ENCODE results near the gene MAJIN. TPM values are rescaled to one million over a fixed set of nuclear protein-coding genes. Genes with fewer than 3 reads are reported as not detected.

The MAJIN gene
- total and polyA plus RNA-seq, 4 donors = 0.09 to 0.31 TPM; not detected in 2

DNA sequence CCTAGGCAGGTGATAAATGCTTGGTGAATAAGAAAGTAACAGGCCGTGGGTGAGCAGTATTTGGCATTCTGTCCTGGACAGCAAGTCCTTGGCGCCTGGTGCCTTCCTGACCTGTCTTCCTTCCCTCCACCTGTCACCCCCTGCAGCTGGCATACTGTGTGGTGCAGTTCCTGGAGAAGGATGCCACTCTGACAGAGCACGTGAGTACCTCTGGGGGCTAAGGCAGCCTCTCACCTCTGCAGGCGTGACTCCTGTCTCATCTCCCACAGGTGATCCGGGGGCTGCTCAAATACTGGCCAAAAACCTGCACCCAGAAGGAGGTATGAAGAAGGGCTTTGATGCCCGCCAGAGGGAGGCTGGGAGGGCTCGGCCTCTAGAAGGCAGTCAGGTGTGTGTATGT, 40.6 kb downstream of the MAJIN start:
- no peak for DNase-seq (ENCODE audit: low spot score)
- Histone ChIP-seq H3K9ac (ENCODE audit: low read depth in 1 of 2, low read length in 2 of 2) (no peak overlapping the region), H3K36me3 (ENCODE audit: control insufficient read depth in 4 of 4, insufficient read depth in 3 of 4, low read depth in 1 of 4, low read length in 3 of 4) (peaks cover 5 to 49% (median 20%) of the 10 kb centered on the region in 4 donors), H3K27me3 (ENCODE audit: control insufficient read depth in 4 of 4, insufficient read depth in 4 of 4, low read length in 3 of 4) (no peaks in the 10 kb centered on the region), H3K27ac (ENCODE audit: low read depth in 1 of 2, low read length in 2 of 2) (no peak overlapping the region), H3K9me3 (ENCODE audit: control insufficient read depth in 4 of 4, low read length in 3 of 4) (no peaks in the 10 kb centered on the region), H3K4me3 (ENCODE audit: low read depth in 1 of 3, low read length in 3 of 3) (no peak overlapping the region), H3K4me1 (ENCODE audit: control insufficient read depth in 4 of 4, insufficient read depth in 4 of 4, low read length in 3 of 4) (no peaks in the 10 kb centered on the region)
- WGBS = 97% methylated on average over 7 of the region's 7 CpGs
- TF ChIP-seq RAD21 (IDR thresholded peaks at IDR 0.05) (no peak), GABPA (IDR thresholded peaks at IDR 0.05 in 1 of 2, conservative IDR thresholded peaks at IDR 0.05 in 1 of 2) (no peak), REST (IDR thresholded peaks at IDR 0.05) (no peak), RXRA (IDR thresholded peaks at IDR 0.05) (no peak), SP1 (IDR thresholded peaks at IDR 0.05) (no peak), FOXA1 (IDR thresholded peaks at IDR 0.05) (no peak), MAX (IDR thresholded peaks at IDR 0.05) (no peak), YY1 (IDR thresholded peaks at IDR 0.05) (no peak), ZBTB33 (IDR thresholded peaks at IDR 0.05) (no peak), FOXA2 (IDR thresholded peaks at IDR 0.05) (no peak), TAF1 (conservative IDR thresholded peaks at IDR 0.05) (no peak)
- TF ChIP-seq, protein P1, sequence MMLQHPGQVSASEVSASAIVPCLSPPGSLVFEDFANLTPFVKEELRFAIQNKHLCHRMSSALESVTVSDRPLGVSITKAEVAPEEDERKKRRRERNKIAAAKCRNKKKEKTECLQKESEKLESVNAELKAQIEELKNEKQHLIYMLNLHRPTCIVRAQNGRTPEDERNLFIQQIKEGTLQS (IDR thresholded peaks at IDR 0.05) = no peak

- peaks cover 5 to 49% (median 20%) of the 10 kb centered on the region in 4 donors for H3K36me3 ChIP-seq (ENCODE audit: control insufficient read depth in 4 of 4, insufficient read depth in 3 of 4, low read depth in 1 of 4, low read length in 3 of 4)
- 97% methylated on average over 6 of the region's 6 CpGs for WGBS
- DNase-seq (ENCODE audit: low spot score) = no peak
- no peak for TF ChIP-seq EGR1 (IDR thresholded peaks at IDR 0.05; ENCODE audit: low read depth in 2 of 2)
- TF ChIP-seq FOXA2 (IDR thresholded peaks at IDR 0.05) = no peak
- no peak for TF ChIP-seq REST (IDR thresholded peaks at IDR 0.05)
- TF ChIP-seq YY1 (IDR thresholded peaks at IDR 0.05) = no peak
- TF ChIP-seq, protein P2, sequence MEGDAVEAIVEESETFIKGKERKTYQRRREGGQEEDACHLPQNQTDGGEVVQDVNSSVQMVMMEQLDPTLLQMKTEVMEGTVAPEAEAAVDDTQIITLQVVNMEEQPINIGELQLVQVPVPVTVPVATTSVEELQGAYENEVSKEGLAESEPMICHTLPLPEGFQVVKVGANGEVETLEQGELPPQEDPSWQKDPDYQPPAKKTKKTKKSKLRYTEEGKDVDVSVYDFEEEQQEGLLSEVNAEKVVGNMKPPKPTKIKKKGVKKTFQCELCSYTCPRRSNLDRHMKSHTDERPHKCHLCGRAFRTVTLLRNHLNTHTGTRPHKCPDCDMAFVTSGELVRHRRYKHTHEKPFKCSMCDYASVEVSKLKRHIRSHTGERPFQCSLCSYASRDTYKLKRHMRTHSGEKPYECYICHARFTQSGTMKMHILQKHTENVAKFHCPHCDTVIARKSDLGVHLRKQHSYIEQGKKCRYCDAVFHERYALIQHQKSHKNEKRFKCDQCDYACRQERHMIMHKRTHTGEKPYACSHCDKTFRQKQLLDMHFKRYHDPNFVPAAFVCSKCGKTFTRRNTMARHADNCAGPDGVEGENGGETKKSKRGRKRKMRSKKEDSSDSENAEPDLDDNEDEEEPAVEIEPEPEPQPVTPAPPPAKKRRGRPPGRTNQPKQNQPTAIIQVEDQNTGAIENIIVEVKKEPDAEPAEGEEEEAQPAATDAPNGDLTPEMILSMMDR (IDR thresholded peaks at IDR 0.05; ENCODE audit: low read depth, low read length, missing input control) = no peak
- no peak for TF ChIP-seq MAX (IDR thresholded peaks at IDR 0.05)
- TF ChIP-seq, protein P1 (IDR thresholded peaks at IDR 0.05) = no peak
- no peak for TF ChIP-seq NR2F2 (IDR thresholded peaks at IDR 0.05)
- TF ChIP-seq RAD21 (IDR thresholded peaks at IDR 0.05) = no peak
- no peak for TF ChIP-seq SP1 (IDR thresholded peaks at IDR 0.05)
- TF ChIP-seq GABPA (IDR thresholded peaks at IDR 0.05 in 1 of 2, conservative IDR thresholded peaks at IDR 0.05 in 1 of 2) = no peak
- TF ChIP-seq HNF4A (conservative IDR thresholded peaks at IDR 0.05) = no peak
- no peak for TF ChIP-seq HNF4G (IDR thresholded peaks at IDR 0.05)
- H3K9ac ChIP-seq (ENCODE audit: low read depth in 1 of 2, low read length in 2 of 2) = no peak overlapping the region
- no peak overlapping the region for H3K27ac ChIP-seq (ENCODE audit: low read depth in 1 of 2, low read length in 2 of 2)
- H3K4me3 ChIP-seq (ENCODE audit: low read depth in 1 of 3, low read length in 3 of 3) = no peak overlapping the region
- H3K4me1 ChIP-seq (ENCODE audit: control insufficient read depth in 4 of 4, insufficient read depth in 4 of 4, low read length in 3 of 4) = peaks cover 0 to 5% (median 2%) of the 10 kb centered on the region in 4 donors
- H3K9me3 ChIP-seq (ENCODE audit: control insufficient read depth in 4 of 4, low read length in 3 of 4) = no peaks in the 10 kb centered on the region
- H3K27me3 ChIP-seq (ENCODE audit: control insufficient read depth in 4 of 4, insufficient read depth in 4 of 4, low read length in 3 of 4) = no peaks in the 10 kb centered on the region
These were observed 41.6 kb downstream of the MAJIN start for GRCh38 chr11:64930340-64930739.

All from liver (tissue), 9 donors.